ENCODE results near the gene DRAP1.
"Not testable (repeated sequence)": the region's sequence is repeated elsewhere in the genome, so short reads cannot be mapped to it uniquely, and the experiment has no call there.

Gene DRAP1

GRCh38 chr11:65886826-65887722 lies 32.2 kb upstream of the DRAP1 start:
- no peak for DNase-seq (ENCODE audit: low read depth in 2 of 2, low spot score in 1 of 2)

- no peak for DNase-seq (ENCODE audit: low read depth in 2 of 2, low spot score in 1 of 2)
Observed at GRCh38 chr11:65887723-65888162, 31.5 kb upstream of the DRAP1 start.

- peak; percentile 84 to 91 for DNase-seq (ENCODE audit: low read depth in 2 of 2, low spot score in 1 of 2)
Observed at GRCh38 chr11:65888163-65888814, 30.9 kb upstream of the DRAP1 start, which contains the start of gene FIBP. Gene FIBP, minus strand, starts transcription at chr11:65888471. Its CDS starts 53 bp downstream, at chr11:65888418.

GRCh38 chr11:65890324-65891218 lies 28.7 kb upstream of the DRAP1 start, which contains the start of gene CCDC85B:
Gene CCDC85B, plus strand, starts transcription at chr11:65890673. Its CDS starts 111 bp downstream, at chr11:65890784.
- peak; percentile 94 to 99 for DNase-seq (ENCODE audit: low read depth in 2 of 2, low spot score in 1 of 2)

GRCh38 chr11:65891219-65892136 lies 27.7 kb upstream of the DRAP1 start:
- DNase-seq (ENCODE audit: low read depth in 2 of 2, low spot score in 1 of 2) = no peak

GRCh38 chr11:65892137-65892540 lies 27.1 kb upstream of the DRAP1 start:
- not testable (repeated sequence) for DNase-seq (ENCODE audit: low read depth in 2 of 2, low spot score in 1 of 2)

GRCh38 chr11:65892661-65893317 lies 26.4 kb upstream of the DRAP1 start:
- DNase-seq (ENCODE audit: low read depth in 2 of 2, low spot score in 1 of 2) = no peak

- DNase-seq (ENCODE audit: low read depth in 2 of 2, low spot score in 1 of 2) = no peak
Observed at GRCh38 chr11:65894034-65894591, 25.1 kb upstream of the DRAP1 start.

GRCh38 chr11:65895482-65895981 lies 23.7 kb upstream of the DRAP1 start:
- DNase-seq (ENCODE audit: low read depth in 2 of 2, low spot score in 1 of 2) = no peak

- no peak for DNase-seq (ENCODE audit: low read depth in 2 of 2, low spot score in 1 of 2)
Observed at GRCh38 chr11:65896034-65896999, 22.9 kb upstream of the DRAP1 start.

GRCh38 chr11:65897020-65897471 lies 22.2 kb upstream of the DRAP1 start:
- no peak for DNase-seq (ENCODE audit: low read depth in 2 of 2, low spot score in 1 of 2)

- DNase-seq (ENCODE audit: low read depth in 2 of 2, low spot score in 1 of 2) = no peak
Observed at GRCh38 chr11:65898656-65899355, 20.4 kb upstream of the DRAP1 start.

- DNase-seq (ENCODE audit: low read depth in 2 of 2, low spot score in 1 of 2) = peak; percentile 45 to 65
Observed at GRCh38 chr11:65899356-65900124, 19.7 kb upstream of the DRAP1 start.

GRCh38 chr11:65900125-65900898 lies 18.9 kb upstream of the DRAP1 start, which contains the start of gene FOSL1:
Gene FOSL1, minus strand, starts transcription at chr11:65900388. Its CDS starts 49 bp downstream, at chr11:65900339.
- DNase-seq (ENCODE audit: low read depth in 2 of 2, low spot score in 1 of 2) = peak; percentile 81 to 91

GRCh38 chr11:65900899-65901180 lies 18.4 kb upstream of the DRAP1 start:
- DNase-seq (ENCODE audit: low read depth in 2 of 2, low spot score in 1 of 2) = no peak

- no peak for DNase-seq (ENCODE audit: low read depth in 2 of 2, low spot score in 1 of 2)
Observed at GRCh38 chr11:65903068-65903481, 16.2 kb upstream of the DRAP1 start.
